B cell (primary cell): ENCODE data around the gene DLGAP4. TPM values are rescaled to one million over a fixed set of nuclear protein-coding genes. Genes with fewer than 3 reads are reported as not detected.

ENCODE experiments used
- ATAC-seq: fragments of 200-7000 bp; cut with Tn5 transposase; one replicate; pipeline ENCODE4 v1.10.0; 2021; ENCODE audit warnings: low read depth, mild to moderate bottlenecking, moderate number of reproducible peaks, moderate library complexity
- CTCF ChIA-PET: fragments of 350-600 bp; sonication (Branson Sonifier 250); formaldehyde crosslinking; loops from one replicate; lab custom pipeline; 2021; ENCODE audit warnings: antibody characterized with exemption, inconsistent platforms; lab: Charles Lee
- POLR2A ChIA-PET: fragments of 350-600 bp; sonication (Branson Sonifier 250); formaldehyde crosslinking; loops from one replicate; lab custom pipeline; 2021; ENCODE audit warnings: antibody characterized with exemption; lab: Charles Lee
- DNase-seq: peaks from one replicate; pipeline ENCODE4 v3.0.0; 2013
- H2AFZ ChIP-seq: 2 replicates; pipeline ENCODE4 v1.6.1; 2012; ENCODE audit warnings: mild to moderate bottlenecking, low read depth, low read length; ENCODE audit not compliant: insufficient read depth, poor library complexity, severe bottlenecking
- H3K27ac ChIP-seq, 2 donors: 1 replicate in 1 of 2; 2 replicates in 1 of 2; pipeline ENCODE4 v1.5.1; 2012 to 2013; ENCODE audit warnings: low read length in 2 of 2, mild to moderate bottlenecking in 2 of 2, moderate library complexity in 1 of 2
- H3K27me3 ChIP-seq, 4 experiments: fragments of 200-600 bp in 1 of 4; sonication (generic) in 1 of 4; replicated peaks in 1 of 4; 1 replicate in 2 of 4; 2 replicates in 2 of 4; pipeline versions ENCODE4 v1.6.1 to v1.7.0; 2013 to 2016; ENCODE audit warnings: low read length in 3 of 4, mild to moderate bottlenecking in 2 of 4, mixed read lengths in 1 of 4, moderate library complexity in 1 of 4; ENCODE audit not compliant: insufficient read depth in 4 of 4, control insufficient read depth in 3 of 4; ENCODE audit errors: control extremely low read depth in 1 of 4
- H3K36me3 ChIP-seq, 2 experiments: replicated peaks in 1 of 2; 1 replicate in 1 of 2; 2 replicates in 1 of 2; pipeline versions ENCODE4 v1.6.1 to v1.7.1; 2013; ENCODE audit warnings: low read length in 1 of 2; ENCODE audit not compliant: insufficient read depth in 2 of 2, control insufficient read depth in 1 of 2; ENCODE audit errors: control extremely low read depth in 1 of 2, extremely low read depth in 1 of 2
- H3K4me1 ChIP-seq, 2 donors: fragments of 200-600 bp in 1 of 2; sonication (generic) in 1 of 2; 1 replicate in 1 of 2; 2 replicates in 1 of 2; pipeline versions ENCODE4 v1.5.1 to v1.6.1; 2013 to 2017; ENCODE audit warnings: low read length in 2 of 2; ENCODE audit not compliant: control insufficient read depth in 2 of 2, insufficient read depth in 2 of 2
- H3K4me2 ChIP-seq: replicated peaks from 2 replicates; pipeline ENCODE3; 2012; ENCODE audit warnings: mild to moderate bottlenecking, low read depth, low read length; ENCODE audit not compliant: poor library complexity, severe bottlenecking
- H3K4me3 ChIP-seq, 5 experiments: fragments of 200-600 bp in 1 of 5; sonication (generic) in 1 of 5; 1 replicate in 3 of 5; 2 replicates in 2 of 5; pipeline versions ENCODE4 v1.5.1 to v1.7.0; 2011 to 2016; ENCODE audit warnings: low read length in 4 of 5, mild to moderate bottlenecking in 4 of 5, low read depth in 2 of 5, control low read depth in 1 of 5, moderate library complexity in 1 of 5; ENCODE audit not compliant: insufficient read depth in 1 of 5; ENCODE audit errors: control extremely low read depth in 1 of 5, extremely low read depth in 1 of 5
- H3K79me2 ChIP-seq: fragments of 200-600 bp; sonication (generic); one replicate; pipeline ENCODE4 v1.6.0; 2016; ENCODE audit warnings: low read length; ENCODE audit not compliant: control insufficient read depth, insufficient read depth
- H3K9ac ChIP-seq: fragments of 200-600 bp; sonication (generic); 2 replicates; pipeline ENCODE4 v1.6.1; 2017; ENCODE audit warnings: mild to moderate bottlenecking, low read length, moderate library complexity
- H3K9me3 ChIP-seq, 3 donors: one replicate each; pipeline versions ENCODE4 v1.6.1 to v1.7.1; 2013; ENCODE audit warnings: low read length in 2 of 3; ENCODE audit not compliant: control insufficient read depth in 2 of 3, insufficient read depth in 1 of 3; ENCODE audit errors: control extremely low read depth in 1 of 3
- H4K20me1 ChIP-seq: 2 replicates; pipeline ENCODE4 v1.6.0; 2012; ENCODE audit warnings: mild to moderate bottlenecking, low read length; ENCODE audit not compliant: insufficient read depth, control insufficient read depth, poor library complexity, severe bottlenecking
- H3K27ac Mint-ChIP-seq: one replicate; pipeline ENCODE4 v1.8.0; 2021; ENCODE audit warnings: mixed read lengths
- H3K27me3 Mint-ChIP-seq: one replicate; pipeline ENCODE4 v1.8.0; 2021; ENCODE audit warnings: mixed read lengths
- H3K4me1 Mint-ChIP-seq: one replicate; pipeline ENCODE4 v1.8.0; 2021; ENCODE audit warnings: mixed read lengths
- H3K4me3 Mint-ChIP-seq: one replicate; pipeline ENCODE4 v1.8.0; 2021; ENCODE audit warnings: mixed read lengths
- H3K9me3 Mint-ChIP-seq: one replicate; pipeline ENCODE4 v1.8.0; 2022; ENCODE audit warnings: mixed read lengths; ENCODE audit not compliant: insufficient read depth
- EZH2 ChIP-seq: IDR thresholded peaks from 2 replicates; pipeline ENCODE4 v1.6.1; 2012; ENCODE audit warnings: borderline replicate concordance, low read depth, mild to moderate bottlenecking, moderate library complexity, low read length; ENCODE audit not compliant: insufficient read depth, poor library complexity, severe bottlenecking
- WGBS: methylation state at CpG from one replicate; pipeline ENCODE4 v1.1.5; 2013; ENCODE audit warnings: missing lambda C conversion rate; ENCODE audit not compliant: insufficient coverage; 5-methylcytosine and 5-hydroxymethylcytosine counted together
- intact Hi-C: fragments of 100-400 bp; cut with micrococcal nuclease; formaldehyde crosslinking; loops from one replicate; pipeline ENCODE4 v1.10.0; 2022
- polyA plus RNA-seq: library from polyadenylated mRNA; depleted of rRNA; stranded (reverse); fragments of >200 nt; gene quantifications from 2 replicates; pipeline ENCODE4 v1.2.3, GENCODE V29; 2012
- total RNA-seq, 2 donors: library from RNA; stranded (reverse); fragments of 120-200 nt in 1 of 2; gene quantifications; 1 replicate in 1 of 2; 2 replicates in 1 of 2; pipeline versions ENCODE4 v1.2.3 to v1.2.4, GENCODE V29; 2013 to 2022
- TF ChIP-seq, protein P1 (sequence below): fragments of 200-600 bp; IDR thresholded peaks from one replicate; pipeline ENCODE4 v1.8.0; 2022; ENCODE audit warnings: antibody characterized with exemption, mild to moderate bottlenecking

DLGAP4 gene
- total and polyA plus RNA-seq, 2 donors (not counting 1 experiment from before 2014, with no cell fraction given), result 68.8 to 87.8 TPM

DNA sequence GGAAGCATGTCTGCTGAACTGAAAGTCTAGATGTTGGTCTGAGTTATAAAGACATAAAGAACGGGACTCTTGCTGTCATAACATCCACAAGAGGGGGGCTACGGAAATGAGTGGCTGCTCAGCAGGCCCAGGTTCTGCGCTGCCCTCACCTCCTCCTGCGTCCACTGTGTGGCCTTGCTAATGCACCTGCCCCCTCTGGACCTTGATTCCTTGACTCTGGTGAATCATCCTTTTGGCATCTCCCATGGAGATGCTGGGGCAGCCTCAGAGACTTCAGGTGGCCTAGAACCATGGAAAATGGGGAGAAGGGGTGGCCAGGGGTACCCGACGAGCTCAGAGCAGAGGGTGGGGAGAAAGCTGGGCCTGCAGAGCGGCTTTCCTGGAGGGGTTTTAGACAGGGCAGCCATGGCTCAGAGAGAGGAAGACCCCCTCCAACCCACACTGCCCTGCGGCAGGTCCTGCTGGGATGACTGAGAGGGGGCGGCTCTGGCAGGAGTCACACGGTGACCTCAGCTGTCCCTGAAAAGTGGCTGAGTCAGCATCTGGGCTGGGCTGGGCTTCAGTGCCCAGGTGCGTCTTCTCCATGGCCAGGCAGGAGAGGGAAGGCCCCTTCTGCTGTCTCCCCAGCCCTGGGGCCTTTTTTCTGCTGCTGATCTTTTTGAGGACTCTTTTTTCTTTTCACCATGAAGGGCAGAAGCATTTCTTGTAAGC is 46.9 kb downstream of the DLGAP4 start:
- H3K9me3 Mint-ChIP-seq, result no peaks in the 10 kb centered on the region
- no peak overlapping the region for H3K4me2 ChIP-seq
- no peaks in the 10 kb centered on the region for H3K4me1 Mint-ChIP-seq
- H3K27ac Mint-ChIP-seq, result no peak overlapping the region
- DNase-seq (no peak), ATAC-seq (no peak)
- H3K36me3 ChIP-seq, result no peaks in the 10 kb centered on the region
- H2AFZ ChIP-seq, result no peak overlapping the region
- H3K4me3 ChIP-seq, result no peak overlapping the region
- ChIA-PET POLR2A (no interaction called here), CTCF (no interaction called here)
- 79% methylated on average over 9 of the region's 11 CpGs for WGBS
- intact Hi-C loops, result no loop called here
- H3K27me3 ChIP-seq, result peaks cover 0 to 3% (median 0%) of the 10 kb centered on the region in 4 experiments
- H3K4me3 Mint-ChIP-seq, result no peak overlapping the region
- no peaks in the 10 kb centered on the region for H4K20me1 ChIP-seq
- peaks cover 0 to 11% (median 2%) of the 10 kb centered on the region in 3 donors for H3K9me3 ChIP-seq
- no peaks in the 10 kb centered on the region for H3K79me2 ChIP-seq
- TF ChIP-seq, protein P1, sequence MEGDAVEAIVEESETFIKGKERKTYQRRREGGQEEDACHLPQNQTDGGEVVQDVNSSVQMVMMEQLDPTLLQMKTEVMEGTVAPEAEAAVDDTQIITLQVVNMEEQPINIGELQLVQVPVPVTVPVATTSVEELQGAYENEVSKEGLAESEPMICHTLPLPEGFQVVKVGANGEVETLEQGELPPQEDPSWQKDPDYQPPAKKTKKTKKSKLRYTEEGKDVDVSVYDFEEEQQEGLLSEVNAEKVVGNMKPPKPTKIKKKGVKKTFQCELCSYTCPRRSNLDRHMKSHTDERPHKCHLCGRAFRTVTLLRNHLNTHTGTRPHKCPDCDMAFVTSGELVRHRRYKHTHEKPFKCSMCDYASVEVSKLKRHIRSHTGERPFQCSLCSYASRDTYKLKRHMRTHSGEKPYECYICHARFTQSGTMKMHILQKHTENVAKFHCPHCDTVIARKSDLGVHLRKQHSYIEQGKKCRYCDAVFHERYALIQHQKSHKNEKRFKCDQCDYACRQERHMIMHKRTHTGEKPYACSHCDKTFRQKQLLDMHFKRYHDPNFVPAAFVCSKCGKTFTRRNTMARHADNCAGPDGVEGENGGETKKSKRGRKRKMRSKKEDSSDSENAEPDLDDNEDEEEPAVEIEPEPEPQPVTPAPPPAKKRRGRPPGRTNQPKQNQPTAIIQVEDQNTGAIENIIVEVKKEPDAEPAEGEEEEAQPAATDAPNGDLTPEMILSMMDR, result no peak
- no peak for TF ChIP-seq EZH2
- H3K27me3 Mint-ChIP-seq, result peaks cover 17% of the 10 kb centered on the region
- no peak overlapping the region for H3K27ac ChIP-seq
- no peak overlapping the region for H3K9ac ChIP-seq
- H3K4me1 ChIP-seq, result no peaks in the 10 kb centered on the region

DNA sequence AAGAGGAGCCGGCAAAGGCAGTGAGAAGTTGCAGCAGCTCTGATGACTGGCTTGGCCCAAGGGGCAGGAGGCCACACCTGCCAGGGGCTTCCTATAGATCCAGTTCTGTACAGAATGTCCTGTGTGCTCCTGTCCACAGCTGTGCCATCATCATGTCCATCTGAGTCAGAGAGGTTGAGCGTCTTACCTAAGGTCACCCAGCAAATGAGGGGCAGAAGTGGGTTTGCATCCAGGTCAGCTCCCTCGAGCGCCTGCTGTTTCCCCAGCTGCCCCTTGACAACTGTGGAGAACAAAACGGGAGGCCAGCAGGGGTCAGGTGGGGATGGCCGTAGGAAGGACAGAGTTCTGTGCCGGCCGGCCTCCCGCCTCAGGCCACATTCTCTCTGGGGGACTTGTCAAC is 47.6 kb downstream of the DLGAP4 start:
- ATAC-seq, result no peak
- Histone ChIP-seq H3K4me1 (no peaks in the 10 kb centered on the region), H3K9ac (no peak overlapping the region), H3K79me2 (no peaks in the 10 kb centered on the region), H3K4me3 (no peak overlapping the region), H4K20me1 (no peaks in the 10 kb centered on the region), H2AFZ (no peak overlapping the region), H3K36me3 (no peaks in the 10 kb centered on the region), H3K9me3 (peaks cover 0 to 11% (median 2%) of the 10 kb centered on the region in 3 donors), H3K4me2 (no peak overlapping the region), H3K27me3 (peaks cover 0 to 3% (median 0%) of the 10 kb centered on the region in 4 experiments), H3K27ac (no peak overlapping the region)
- 77% methylated on average over 9 of the region's 9 CpGs for WGBS
- intact Hi-C loops, result no loop called here
- no peak for DNase-seq
- peaks cover 17% of the 10 kb centered on the region for H3K27me3 Mint-ChIP-seq
- H3K4me3 Mint-ChIP-seq, result no peak overlapping the region
- ChIA-PET CTCF (no interaction called here), POLR2A (no interaction called here)
- H3K27ac Mint-ChIP-seq, result no peak overlapping the region
- no peaks in the 10 kb centered on the region for H3K4me1 Mint-ChIP-seq
- TF ChIP-seq, protein P1, result no peak
- TF ChIP-seq EZH2, result no peak
- no peaks in the 10 kb centered on the region for H3K9me3 Mint-ChIP-seq
